GM19099 (cell line): ENCODE measurements around the gene PHACTR2.

ENCODE experiments used
- POLR2A ChIP-seq: IDR thresholded peaks from 3 replicates; pipeline ENCODE4 v1.6.1; 2011; ENCODE audit warnings: low read depth; ENCODE audit not compliant: insufficient read length; ENCODE audit errors: extremely low read depth

The PHACTR2 gene

GRCh38 chr6:143674483-143675381 is 3.0 kb upstream of the PHACTR2 start:
- no peak for TF ChIP-seq POLR2A

GRCh38 chr6:143675382-143675900 is 2.3 kb upstream of the PHACTR2 start:
- no peak for TF ChIP-seq POLR2A

GRCh38 chr6:143675946-143676345 is 1.8 kb upstream of the PHACTR2 start:
- no peak for TF ChIP-seq POLR2A

- no peak for TF ChIP-seq POLR2A
Measured at GRCh38 chr6:143676437-143677045, 1.2 kb upstream of the PHACTR2 start.

- no peak for TF ChIP-seq POLR2A
Measured at GRCh38 chr6:143677577-143677890, 231 bp upstream of the PHACTR2 start.

- TF ChIP-seq POLR2A: no peak
Measured at GRCh38 chr6:143679041-143679440, 1.3 kb downstream of the PHACTR2 start.

- no peak for TF ChIP-seq POLR2A
Measured at GRCh38 chr6:143680141-143680540, 2.4 kb downstream of the PHACTR2 start.

GRCh38 chr6:143682805-143683204 is 5.0 kb downstream of the PHACTR2 start:
- no peak for TF ChIP-seq POLR2A

GRCh38 chr6:143684486-143684885 is 6.7 kb downstream of the PHACTR2 start:
- no peak for TF ChIP-seq POLR2A

- no peak for TF ChIP-seq POLR2A
Measured at GRCh38 chr6:143685653-143686052, 7.9 kb downstream of the PHACTR2 start.

- TF ChIP-seq POLR2A: no peak
Measured at GRCh38 chr6:143687591-143687990, 9.8 kb downstream of the PHACTR2 start.

- no peak for TF ChIP-seq POLR2A
Measured at GRCh38 chr6:143688681-143689080, 10.9 kb downstream of the PHACTR2 start.

GRCh38 chr6:143689852-143690251 is 12.1 kb downstream of the PHACTR2 start:
- no peak for TF ChIP-seq POLR2A

- no peak for TF ChIP-seq POLR2A
Measured at GRCh38 chr6:143691155-143691554, 13.4 kb downstream of the PHACTR2 start.

- TF ChIP-seq POLR2A: no peak
Measured at GRCh38 chr6:143691900-143692636, 14.3 kb downstream of the PHACTR2 start.
